ENCODE results near the gene XYLT1. TPM values are rescaled to one million over a fixed set of nuclear protein-coding genes. Genes with fewer than 3 reads are reported as not detected.

Gene XYLT1
- total and polyA plus RNA-seq, 10 of the 15 experiments (the other 5 are each of a cell fraction or from before 2014, with no cell fraction given), result 0.88 to 14.8 (median 5.8) TPM

DNA sequence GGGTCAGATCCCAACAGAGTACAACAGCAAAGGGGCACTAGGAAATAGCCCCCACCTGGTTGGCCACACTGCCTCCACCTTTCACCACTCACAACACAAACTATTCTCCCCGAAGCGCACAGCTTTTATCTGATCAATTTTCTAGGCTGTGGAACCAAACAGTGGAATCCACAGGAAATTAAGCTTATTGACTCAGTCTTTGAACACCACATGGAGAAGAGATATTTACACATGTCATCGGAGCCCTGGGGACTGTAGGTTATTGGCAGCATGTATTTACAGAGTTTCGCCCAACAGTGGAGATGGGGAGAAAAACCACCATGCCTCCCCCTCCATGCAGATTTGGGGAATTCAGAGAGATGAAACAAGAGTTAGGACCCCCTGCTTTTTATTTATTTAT, 154.8 kb downstream of the XYLT1 start:
- no peak for ATAC-seq
- TF ChIP-seq, protein P1, sequence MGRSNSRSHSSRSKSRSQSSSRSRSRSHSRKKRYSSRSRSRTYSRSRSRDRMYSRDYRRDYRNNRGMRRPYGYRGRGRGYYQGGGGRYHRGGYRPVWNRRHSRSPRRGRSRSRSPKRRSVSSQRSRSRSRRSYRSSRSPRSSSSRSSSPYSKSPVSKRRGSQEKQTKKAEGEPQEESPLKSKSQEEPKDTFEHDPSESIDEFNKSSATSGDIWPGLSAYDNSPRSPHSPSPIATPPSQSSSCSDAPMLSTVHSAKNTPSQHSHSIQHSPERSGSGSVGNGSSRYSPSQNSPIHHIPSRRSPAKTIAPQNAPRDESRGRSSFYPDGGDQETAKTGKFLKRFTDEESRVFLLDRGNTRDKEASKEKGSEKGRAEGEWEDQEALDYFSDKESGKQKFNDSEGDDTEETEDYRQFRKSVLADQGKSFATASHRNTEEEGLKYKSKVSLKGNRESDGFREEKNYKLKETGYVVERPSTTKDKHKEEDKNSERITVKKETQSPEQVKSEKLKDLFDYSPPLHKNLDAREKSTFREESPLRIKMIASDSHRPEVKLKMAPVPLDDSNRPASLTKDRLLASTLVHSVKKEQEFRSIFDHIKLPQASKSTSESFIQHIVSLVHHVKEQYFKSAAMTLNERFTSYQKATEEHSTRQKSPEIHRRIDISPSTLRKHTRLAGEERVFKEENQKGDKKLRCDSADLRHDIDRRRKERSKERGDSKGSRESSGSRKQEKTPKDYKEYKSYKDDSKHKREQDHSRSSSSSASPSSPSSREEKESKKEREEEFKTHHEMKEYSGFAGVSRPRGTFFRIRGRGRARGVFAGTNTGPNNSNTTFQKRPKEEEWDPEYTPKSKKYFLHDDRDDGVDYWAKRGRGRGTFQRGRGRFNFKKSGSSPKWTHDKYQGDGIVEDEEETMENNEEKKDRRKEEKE (IDR thresholded peaks at IDR 0.05), result no peak
- TF ChIP-seq ZNF622 (IDR thresholded peaks at IDR 0.05), result no peak
- no peak for TF ChIP-seq CREM (IDR thresholded peaks at IDR 0.05; ENCODE audit: low read depth)
- no peak for TF ChIP-seq CBX3 (IDR thresholded peaks at IDR 0.05; ENCODE audit: borderline replicate concordance, low read depth)
- no peak for TF ChIP-seq ZSCAN29 (IDR thresholded peaks at IDR 0.05)
- TF ChIP-seq RB1 (IDR thresholded peaks at IDR 0.05; ENCODE audit: borderline replicate concordance), result no peak
- TF ChIP-seq, protein P2, sequence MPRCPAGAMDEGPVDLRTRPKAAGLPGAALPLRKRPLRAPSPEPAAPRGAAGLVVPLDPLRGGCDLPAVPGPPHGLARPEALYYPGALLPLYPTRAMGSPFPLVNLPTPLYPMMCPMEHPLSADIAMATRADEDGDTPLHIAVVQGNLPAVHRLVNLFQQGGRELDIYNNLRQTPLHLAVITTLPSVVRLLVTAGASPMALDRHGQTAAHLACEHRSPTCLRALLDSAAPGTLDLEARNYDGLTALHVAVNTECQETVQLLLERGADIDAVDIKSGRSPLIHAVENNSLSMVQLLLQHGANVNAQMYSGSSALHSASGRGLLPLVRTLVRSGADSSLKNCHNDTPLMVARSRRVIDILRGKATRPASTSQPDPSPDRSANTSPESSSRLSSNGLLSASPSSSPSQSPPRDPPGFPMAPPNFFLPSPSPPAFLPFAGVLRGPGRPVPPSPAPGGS (IDR thresholded peaks at IDR 0.05; ENCODE audit: borderline replicate concordance, insufficient read depth, low read depth, low read length, poor library complexity, severe bottlenecking), result no peak
- TF ChIP-seq, protein P3, sequence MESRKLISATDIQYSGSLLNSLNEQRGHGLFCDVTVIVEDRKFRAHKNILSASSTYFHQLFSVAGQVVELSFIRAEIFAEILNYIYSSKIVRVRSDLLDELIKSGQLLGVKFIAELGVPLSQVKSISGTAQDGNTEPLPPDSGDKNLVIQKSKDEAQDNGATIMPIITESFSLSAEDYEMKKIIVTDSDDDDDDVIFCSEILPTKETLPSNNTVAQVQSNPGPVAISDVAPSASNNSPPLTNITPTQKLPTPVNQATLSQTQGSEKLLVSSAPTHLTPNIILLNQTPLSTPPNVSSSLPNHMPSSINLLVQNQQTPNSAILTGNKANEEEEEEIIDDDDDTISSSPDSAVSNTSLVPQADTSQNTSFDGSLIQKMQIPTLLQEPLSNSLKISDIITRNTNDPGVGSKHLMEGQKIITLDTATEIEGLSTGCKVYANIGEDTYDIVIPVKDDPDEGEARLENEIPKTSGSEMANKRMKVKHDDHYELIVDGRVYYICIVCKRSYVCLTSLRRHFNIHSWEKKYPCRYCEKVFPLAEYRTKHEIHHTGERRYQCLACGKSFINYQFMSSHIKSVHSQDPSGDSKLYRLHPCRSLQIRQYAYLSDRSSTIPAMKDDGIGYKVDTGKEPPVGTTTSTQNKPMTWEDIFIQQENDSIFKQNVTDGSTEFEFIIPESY (IDR thresholded peaks at IDR 0.05), result no peak
- TF ChIP-seq, protein P4, sequence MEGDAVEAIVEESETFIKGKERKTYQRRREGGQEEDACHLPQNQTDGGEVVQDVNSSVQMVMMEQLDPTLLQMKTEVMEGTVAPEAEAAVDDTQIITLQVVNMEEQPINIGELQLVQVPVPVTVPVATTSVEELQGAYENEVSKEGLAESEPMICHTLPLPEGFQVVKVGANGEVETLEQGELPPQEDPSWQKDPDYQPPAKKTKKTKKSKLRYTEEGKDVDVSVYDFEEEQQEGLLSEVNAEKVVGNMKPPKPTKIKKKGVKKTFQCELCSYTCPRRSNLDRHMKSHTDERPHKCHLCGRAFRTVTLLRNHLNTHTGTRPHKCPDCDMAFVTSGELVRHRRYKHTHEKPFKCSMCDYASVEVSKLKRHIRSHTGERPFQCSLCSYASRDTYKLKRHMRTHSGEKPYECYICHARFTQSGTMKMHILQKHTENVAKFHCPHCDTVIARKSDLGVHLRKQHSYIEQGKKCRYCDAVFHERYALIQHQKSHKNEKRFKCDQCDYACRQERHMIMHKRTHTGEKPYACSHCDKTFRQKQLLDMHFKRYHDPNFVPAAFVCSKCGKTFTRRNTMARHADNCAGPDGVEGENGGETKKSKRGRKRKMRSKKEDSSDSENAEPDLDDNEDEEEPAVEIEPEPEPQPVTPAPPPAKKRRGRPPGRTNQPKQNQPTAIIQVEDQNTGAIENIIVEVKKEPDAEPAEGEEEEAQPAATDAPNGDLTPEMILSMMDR (IDR thresholded peaks at IDR 0.05 in 2 of 3, conservative IDR thresholded peaks at IDR 0.05 in 1 of 3; ENCODE audit: control insufficient read depth in 2 of 3, extremely low read depth in 1 of 3, insufficient read depth in 1 of 3, low read depth in 3 of 3, low read length in 3 of 3), result no peak
- TF ChIP-seq, protein P5, sequence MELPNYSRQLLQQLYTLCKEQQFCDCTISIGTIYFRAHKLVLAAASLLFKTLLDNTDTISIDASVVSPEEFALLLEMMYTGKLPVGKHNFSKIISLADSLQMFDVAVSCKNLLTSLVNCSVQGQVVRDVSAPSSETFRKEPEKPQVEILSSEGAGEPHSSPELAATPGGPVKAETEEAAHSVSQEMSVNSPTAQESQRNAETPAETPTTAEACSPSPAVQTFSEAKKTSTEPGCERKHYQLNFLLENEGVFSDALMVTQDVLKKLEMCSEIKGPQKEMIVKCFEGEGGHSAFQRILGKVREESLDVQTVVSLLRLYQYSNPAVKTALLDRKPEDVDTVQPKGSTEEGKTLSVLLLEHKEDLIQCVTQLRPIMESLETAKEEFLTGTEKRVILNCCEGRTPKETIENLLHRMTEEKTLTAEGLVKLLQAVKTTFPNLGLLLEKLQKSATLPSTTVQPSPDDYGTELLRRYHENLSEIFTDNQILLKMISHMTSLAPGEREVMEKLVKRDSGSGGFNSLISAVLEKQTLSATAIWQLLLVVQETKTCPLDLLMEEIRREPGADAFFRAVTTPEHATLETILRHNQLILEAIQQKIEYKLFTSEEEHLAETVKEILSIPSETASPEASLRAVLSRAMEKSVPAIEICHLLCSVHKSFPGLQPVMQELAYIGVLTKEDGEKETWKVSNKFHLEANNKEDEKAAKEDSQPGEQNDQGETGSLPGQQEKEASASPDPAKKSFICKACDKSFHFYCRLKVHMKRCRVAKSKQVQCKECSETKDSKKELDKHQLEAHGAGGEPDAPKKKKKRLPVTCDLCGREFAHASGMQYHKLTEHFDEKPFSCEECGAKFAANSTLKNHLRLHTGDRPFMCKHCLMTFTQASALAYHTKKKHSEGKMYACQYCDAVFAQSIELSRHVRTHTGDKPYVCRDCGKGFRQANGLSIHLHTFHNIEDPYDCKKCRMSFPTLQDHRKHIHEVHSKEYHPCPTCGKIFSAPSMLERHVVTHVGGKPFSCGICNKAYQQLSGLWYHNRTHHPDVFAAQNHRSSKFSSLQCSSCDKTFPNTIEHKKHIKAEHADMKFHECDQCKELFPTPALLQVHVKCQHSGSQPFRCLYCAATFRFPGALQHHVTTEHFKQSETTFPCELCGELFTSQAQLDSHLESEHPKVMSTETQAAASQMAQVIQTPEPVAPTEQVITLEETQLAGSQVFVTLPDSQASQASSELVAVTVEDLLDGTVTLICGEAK (IDR thresholded peaks at IDR 0.05; ENCODE audit: borderline replicate concordance), result no peak

More for the DNA sequence above, 154.8 kb downstream of the XYLT1 start:
- SMC1A ChIA-PET (ENCODE audit: uncharacterized antibody, unreplicated experiment), result interaction anchor here (1.0 to 9.7 kb wide), 7 partner anchors 10 to 150 kb away, joined by 3 to 88 read pairs (median 4); no protein-coding TSS in a partner anchor
- intact Hi-C loops (cut with micrococcal nuclease; ENCODE audit: unreplicated experiment), result no loop called here
- no peak overlapping the region for H3K27ac ChIP-seq (ENCODE audit: control insufficient read depth, insufficient read depth)
- H3K9ac ChIP-seq (ENCODE audit: control insufficient read depth, insufficient read depth, low read length), result no peak overlapping the region
- no peaks in the 10 kb centered on the region for H3K27me3 ChIP-seq (replicated peaks in 1 of 2; ENCODE audit: control insufficient read depth in 2 of 2, insufficient read depth in 2 of 2, low read length in 1 of 2)
- in situ Hi-C loops (cut with MboI), result no loop called here
- no peaks in the 10 kb centered on the region for H4K20me1 ChIP-seq (ENCODE audit: control insufficient read depth, insufficient read depth)
- H3K79me2 ChIP-seq (ENCODE audit: control insufficient read depth, insufficient read depth, low read length), result no peaks in the 10 kb centered on the region
- RAD21 ChIA-PET (ENCODE audit: unreplicated experiment), result interaction anchor here (1.0 to 2.0 kb wide), 4 partner anchors 14 to 151 kb away, joined by 3 to 4 read pairs (median 4); no protein-coding TSS in a partner anchor
- no peaks in the 10 kb centered on the region; a peak in 2 of 4 replicates for H3K36me3 ChIP-seq (ENCODE audit: control insufficient read depth in 2 of 2, insufficient read depth in 2 of 2, low read length in 1 of 2)
- H3K4me3 ChIP-seq, result no peak overlapping the region
- no peak overlapping the region for H3K4me2 ChIP-seq (ENCODE audit: control insufficient read depth, insufficient read depth)
- FAIRE-seq (no peak), DNase-seq (ENCODE audit: low read depth, low spot score) (no peak)
- H2AFZ ChIP-seq (ENCODE audit: control insufficient read depth, low read depth, low read length), result no peak overlapping the region
- no TSS peak for BruUV-seq (replicated peaks)
- CTCF ChIA-PET, result interaction anchor here (1.1 to 2.4 kb wide), 2 partner anchors 24 to 151 kb away, joined by 4 to 6 read pairs; no protein-coding TSS in a partner anchor
- peaks cover 4% of the 10 kb centered on the region; the same call in 2 of the 3 replicates for H3K9me3 ChIP-seq (replicated peaks; ENCODE audit: control insufficient read depth, insufficient read depth, low read length)
- POLR2A ChIA-PET, result no interaction called here
- H3K4me1 ChIP-seq (ENCODE audit: control insufficient read depth, insufficient read depth, low read length), result peaks cover 10% of the 10 kb centered on the region
- 80% methylated on average over 4 of the region's 4 CpGs for WGBS (ENCODE audit: insufficient coverage, insufficient replicate concordance, low lambda C conversion rate, missing lambda C conversion rate)

Data from GM12878 (cell line).